Measurements from ENCODE around the gene GPR42. TPM values are rescaled to one million over a fixed set of nuclear protein-coding genes. Genes with fewer than 3 reads are reported as not detected.

GPR42 gene
- total and polyA plus RNA-seq, 9 donors, result not detected

DNA sequence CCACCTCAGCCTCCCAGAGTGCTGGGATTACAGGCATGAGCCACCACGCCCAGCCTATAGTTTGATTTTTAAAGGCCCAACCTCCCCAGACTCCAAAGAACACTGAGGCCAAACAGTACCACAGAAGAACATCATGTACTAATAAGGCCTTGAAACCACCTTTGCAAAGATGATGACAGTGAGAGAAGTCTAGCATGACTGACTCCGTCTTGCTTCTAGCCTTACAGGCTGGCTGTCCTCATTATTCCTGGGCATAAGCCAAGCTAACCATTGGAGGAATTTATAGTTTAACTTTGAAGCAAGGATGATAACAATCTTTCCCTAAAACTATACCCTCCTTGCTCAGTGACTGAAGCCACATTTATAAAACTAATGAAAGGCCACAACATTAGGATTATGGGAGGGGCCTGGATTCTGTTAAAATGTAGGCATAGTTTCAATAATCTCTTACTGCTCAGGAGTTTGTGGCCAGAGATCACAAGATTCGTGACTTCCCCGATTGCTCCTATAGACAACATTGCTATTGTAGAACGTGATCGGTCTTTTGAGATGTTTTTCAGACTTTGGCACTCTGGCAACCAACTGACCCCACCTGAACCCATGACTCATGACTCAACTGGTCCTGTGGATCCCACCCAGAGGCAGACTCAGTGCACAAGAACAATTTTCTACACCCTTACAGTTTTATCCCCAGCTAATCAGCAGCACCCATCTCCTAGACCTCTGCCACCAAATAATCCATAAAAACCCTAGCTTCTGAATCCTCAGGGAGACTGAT lies 17.6 kb downstream of the GPR42 start:
- H3K36me3 ChIP-seq, result no peaks in the 10 kb centered on the region
- H3K4me3 ChIP-seq, result no peak overlapping the region
- intact Hi-C loops (cut with DNase I), result no loop called here
- no peak for TF ChIP-seq EP300 (IDR thresholded peaks at IDR 0.05)
- TF ChIP-seq, protein P1, sequence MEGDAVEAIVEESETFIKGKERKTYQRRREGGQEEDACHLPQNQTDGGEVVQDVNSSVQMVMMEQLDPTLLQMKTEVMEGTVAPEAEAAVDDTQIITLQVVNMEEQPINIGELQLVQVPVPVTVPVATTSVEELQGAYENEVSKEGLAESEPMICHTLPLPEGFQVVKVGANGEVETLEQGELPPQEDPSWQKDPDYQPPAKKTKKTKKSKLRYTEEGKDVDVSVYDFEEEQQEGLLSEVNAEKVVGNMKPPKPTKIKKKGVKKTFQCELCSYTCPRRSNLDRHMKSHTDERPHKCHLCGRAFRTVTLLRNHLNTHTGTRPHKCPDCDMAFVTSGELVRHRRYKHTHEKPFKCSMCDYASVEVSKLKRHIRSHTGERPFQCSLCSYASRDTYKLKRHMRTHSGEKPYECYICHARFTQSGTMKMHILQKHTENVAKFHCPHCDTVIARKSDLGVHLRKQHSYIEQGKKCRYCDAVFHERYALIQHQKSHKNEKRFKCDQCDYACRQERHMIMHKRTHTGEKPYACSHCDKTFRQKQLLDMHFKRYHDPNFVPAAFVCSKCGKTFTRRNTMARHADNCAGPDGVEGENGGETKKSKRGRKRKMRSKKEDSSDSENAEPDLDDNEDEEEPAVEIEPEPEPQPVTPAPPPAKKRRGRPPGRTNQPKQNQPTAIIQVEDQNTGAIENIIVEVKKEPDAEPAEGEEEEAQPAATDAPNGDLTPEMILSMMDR (IDR thresholded peaks at IDR 0.05), result no peak
- TF ChIP-seq POLR2A (IDR thresholded peaks at IDR 0.05), result no peak
- H3K4me1 ChIP-seq (ENCODE audit: insufficient read depth), result no peaks in the 10 kb centered on the region
- WGBS, 3 donors, result 87 to 91% (median 91%) methylated on average over 6 of the region's 6 CpGs
- no peaks in the 10 kb centered on the region for H3K9me3 ChIP-seq
- no peak overlapping the region for H3K27ac ChIP-seq
- no peak for DNase-seq
- no peaks in the 10 kb centered on the region for H3K27me3 ChIP-seq

DNA sequence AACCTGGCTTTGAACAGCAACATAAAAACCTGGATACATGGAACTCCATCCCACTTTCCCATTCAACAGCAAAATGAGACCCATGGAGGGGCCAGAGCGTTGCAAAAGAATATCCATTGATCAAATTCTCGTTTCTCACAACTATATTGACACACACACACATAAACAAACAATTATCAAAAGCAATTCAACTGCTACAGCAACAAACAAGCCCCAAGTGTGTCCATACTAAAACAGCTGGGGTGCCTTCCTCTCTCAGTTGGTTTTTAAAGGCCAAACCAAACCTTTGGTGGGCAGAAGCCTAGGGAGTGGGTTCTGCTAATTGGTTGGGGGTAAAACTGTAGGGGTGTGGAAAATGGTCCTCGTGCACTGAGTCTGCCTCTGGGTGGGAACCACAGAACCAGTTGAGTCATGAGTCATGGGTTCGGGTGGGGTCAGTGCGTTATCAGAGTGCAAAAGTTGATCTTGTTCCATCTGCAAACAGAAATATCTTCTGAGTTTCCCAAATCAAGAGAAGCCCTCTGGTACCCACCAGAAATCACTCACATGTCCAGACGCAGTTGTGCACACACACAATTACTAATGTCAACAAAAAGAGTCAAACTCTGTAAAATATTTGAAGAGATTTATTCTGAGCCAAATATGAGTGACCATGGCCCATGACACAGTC lies 18.5 kb downstream of the GPR42 start:
- H3K9me3 ChIP-seq, result no peaks in the 10 kb centered on the region
- 76 to 82% (median 77%) methylated on average over 6 of the region's 6 CpGs for WGBS, 3 donors
- H3K4me3 ChIP-seq, result no peak overlapping the region
- no peaks in the 10 kb centered on the region for H3K36me3 ChIP-seq
- DNase-seq, result no peak
- no peaks in the 10 kb centered on the region for H3K27me3 ChIP-seq
- no peak overlapping the region for H3K27ac ChIP-seq
- intact Hi-C loops (cut with DNase I), result no loop called here
- TF ChIP-seq EP300 (IDR thresholded peaks at IDR 0.05) (no peak), POLR2A (IDR thresholded peaks at IDR 0.05) (no peak)
- TF ChIP-seq, protein P1 (IDR thresholded peaks at IDR 0.05), result no peak
- no peaks in the 10 kb centered on the region for H3K4me1 ChIP-seq (ENCODE audit: insufficient read depth)

DNA sequence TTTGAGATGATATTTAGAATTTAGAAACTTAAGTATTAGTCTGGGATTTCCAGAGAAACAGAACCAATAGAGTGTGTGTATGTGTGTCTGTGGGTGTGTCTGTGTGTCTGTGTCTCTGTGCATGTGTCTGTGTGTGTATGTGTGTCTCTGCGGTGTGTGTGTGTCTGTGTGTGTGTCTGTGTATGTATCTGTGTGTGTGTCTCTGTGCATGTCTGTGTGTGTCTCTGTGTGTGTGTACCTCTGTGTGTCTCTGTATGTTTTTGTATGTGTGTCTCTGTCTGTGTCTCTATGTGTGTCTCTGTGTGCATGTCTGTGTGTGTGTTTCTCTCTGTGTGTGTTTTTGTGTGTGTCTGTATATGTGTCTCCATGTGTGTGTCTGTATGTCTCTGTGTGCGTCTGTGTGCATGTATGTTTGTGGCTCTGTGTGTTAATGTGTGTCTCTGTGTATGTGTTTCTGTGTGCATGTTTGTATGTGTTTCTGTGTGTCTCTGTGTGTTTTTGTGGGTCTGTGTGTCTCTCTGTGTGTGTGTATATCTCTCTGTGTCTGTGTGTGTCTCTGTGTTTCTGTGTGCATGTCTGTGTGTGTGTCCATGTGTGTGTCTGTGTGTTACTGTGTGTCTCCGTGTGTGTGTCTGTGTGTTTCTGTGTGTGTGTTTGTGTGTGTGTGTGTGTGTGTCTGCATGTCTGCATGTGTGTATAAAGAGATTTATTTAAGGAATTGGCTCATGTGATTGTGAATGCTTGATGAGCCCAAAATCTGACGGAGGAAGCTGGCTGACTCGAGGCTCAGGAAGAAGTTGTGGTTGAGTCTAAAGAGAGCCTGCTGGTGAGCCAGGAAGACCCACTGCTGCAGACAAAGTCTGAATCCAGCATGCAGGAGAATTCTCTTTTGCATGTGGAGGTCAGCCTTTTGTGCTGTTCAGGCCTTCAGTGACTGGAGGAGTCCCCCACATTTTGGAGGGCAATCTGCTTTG lies 22.2 kb downstream of the GPR42 start:
- intact Hi-C loops (cut with DNase I), result no loop called here
- no peaks in the 10 kb centered on the region for H3K4me1 ChIP-seq (ENCODE audit: insufficient read depth)
- DNase-seq, result no peak
- no peaks in the 10 kb centered on the region for H3K27me3 ChIP-seq
- no peaks in the 10 kb centered on the region for H3K36me3 ChIP-seq
- no peak overlapping the region for H3K27ac ChIP-seq
- no peak for TF ChIP-seq POLR2A (IDR thresholded peaks at IDR 0.05)
- TF ChIP-seq, protein P1 (IDR thresholded peaks at IDR 0.05), result no peak
- no peak for TF ChIP-seq EP300 (IDR thresholded peaks at IDR 0.05)
- no peak overlapping the region for H3K4me3 ChIP-seq
- no peaks in the 10 kb centered on the region for H3K9me3 ChIP-seq
- WGBS, 3 donors, result 76 to 85% (median 77%) methylated on average over 5 of the region's 5 CpGs

Measured in ovary (tissue), 9 donors.